Hepatocyte (in vitro differentiated cells): ENCODE results near the gene TTC33.

Experiments used
- EZH2 ChIP-seq: fragments of 200-600 bp; sonication (generic); IDR thresholded peaks from 2 replicates; pipeline ENCODE4 v1.6.1; 2016; ENCODE audit warnings: antibody characterized with exemption, mild to moderate bottlenecking, borderline replicate concordance
- EZH2phosphoT487 ChIP-seq: fragments of 200-600 bp; sonication (generic); IDR thresholded peaks from one replicate; pipeline ENCODE4 v1.6.1; 2018; ENCODE audit warnings: antibody characterized with exemption, mild to moderate bottlenecking, low read depth, moderate library complexity; ENCODE audit not compliant: unreplicated experiment, severe bottlenecking
- TF ChIP-seq, protein P1 (sequence below): fragments of 200-600 bp; sonication (generic); IDR thresholded peaks from 2 replicates; pipeline ENCODE4 v1.5.1; 2016; ENCODE audit warnings: antibody characterized with exemption, mild to moderate bottlenecking; ENCODE audit not compliant: poor library complexity

GRCh38 chr5:40674661-40675235 is 81.0 kb downstream of the TTC33 start:
- TF ChIP-seq, protein P1, sequence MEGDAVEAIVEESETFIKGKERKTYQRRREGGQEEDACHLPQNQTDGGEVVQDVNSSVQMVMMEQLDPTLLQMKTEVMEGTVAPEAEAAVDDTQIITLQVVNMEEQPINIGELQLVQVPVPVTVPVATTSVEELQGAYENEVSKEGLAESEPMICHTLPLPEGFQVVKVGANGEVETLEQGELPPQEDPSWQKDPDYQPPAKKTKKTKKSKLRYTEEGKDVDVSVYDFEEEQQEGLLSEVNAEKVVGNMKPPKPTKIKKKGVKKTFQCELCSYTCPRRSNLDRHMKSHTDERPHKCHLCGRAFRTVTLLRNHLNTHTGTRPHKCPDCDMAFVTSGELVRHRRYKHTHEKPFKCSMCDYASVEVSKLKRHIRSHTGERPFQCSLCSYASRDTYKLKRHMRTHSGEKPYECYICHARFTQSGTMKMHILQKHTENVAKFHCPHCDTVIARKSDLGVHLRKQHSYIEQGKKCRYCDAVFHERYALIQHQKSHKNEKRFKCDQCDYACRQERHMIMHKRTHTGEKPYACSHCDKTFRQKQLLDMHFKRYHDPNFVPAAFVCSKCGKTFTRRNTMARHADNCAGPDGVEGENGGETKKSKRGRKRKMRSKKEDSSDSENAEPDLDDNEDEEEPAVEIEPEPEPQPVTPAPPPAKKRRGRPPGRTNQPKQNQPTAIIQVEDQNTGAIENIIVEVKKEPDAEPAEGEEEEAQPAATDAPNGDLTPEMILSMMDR = no peak
- TF ChIP-seq EZH2 (no peak), EZH2phosphoT487 (no peak)
